GM12878 (cell line): ENCODE results near the gene CDC42SE1. TPM values are rescaled to one million over a fixed set of nuclear protein-coding genes. Genes with fewer than 3 reads are reported as not detected.

ENCODE experiments used
- ATAC-seq: fragments of 200-7000 bp; cut with Tn5 transposase; 3 replicates; pipeline ENCODE4 v1.9.1; 2020; ENCODE audit warnings: mild to moderate bottlenecking, moderate library complexity
- BruUV-seq: library from RNA; stranded (reverse); fragments of 400-500 nt; replicated peaks from 2 replicates; lab custom pipeline; 2021; lab: Mats Ljungman, UMichigan
- CTCF ChIA-PET: fragments of 300-600 bp; sonication (Branson Sonifier 250); formaldehyde crosslinking; extraction: SDS; loops from one replicate; lab custom pipeline; 2021; ENCODE audit warnings: inconsistent platforms; lab: Yijun Ruan, JAX
- POLR2A ChIA-PET: fragments of 350-600 bp; formaldehyde crosslinking; extraction: SDS; loops from one replicate; lab custom pipeline; 2021; ENCODE audit warnings: inconsistent platforms; lab: Charles Lee
- RAD21 ChIA-PET: fragments of 300-600 bp; sonication (Branson Sonifier 250); formaldehyde crosslinking; loops from one replicate; lab custom pipeline; 2023; ENCODE audit warnings: antibody characterized with exemption; ENCODE audit not compliant: unreplicated experiment; lab: Charles Lee
- SMC1A ChIA-PET: fragments of 300-600 bp; sonication (Branson Sonifier 250); formaldehyde crosslinking; loops from one replicate; lab custom pipeline; 2023; ENCODE audit not compliant: unreplicated experiment, uncharacterized antibody; lab: Charles Lee
- DNase-seq: peaks from one replicate; pipeline ENCODE4 v3.0.0-alpha.2; 2011; ENCODE audit warnings: low read depth, low spot score
- FAIRE-seq: peaks from 3 replicates; lab custom pipeline; 2011; peaks lifted over from hg19 to GRCh38; lab: Jason Lieb, UNC
- H2AFZ ChIP-seq: 2 replicates; pipeline ENCODE4 v1.6.0; 2011; ENCODE audit warnings: low read depth, low read length, control low read depth; ENCODE audit not compliant: control insufficient read depth
- H3K27ac ChIP-seq: 2 replicates; pipeline ENCODE4 v1.5.1; 2011; ENCODE audit warnings: control low read depth; ENCODE audit not compliant: control insufficient read depth, insufficient read depth
- H3K27me3 ChIP-seq, 2 experiments: replicated peaks in 1 of 2; 2 replicates each; pipeline versions ENCODE4 v1.6.0 to v1.6.1; 2011; ENCODE audit warnings: low read length in 1 of 2; ENCODE audit not compliant: control insufficient read depth in 2 of 2, insufficient read depth in 2 of 2
- H3K36me3 ChIP-seq, 2 experiments: 2 replicates each; pipeline ENCODE4 v1.5.1; 2011; ENCODE audit warnings: low read length in 1 of 2; ENCODE audit not compliant: control insufficient read depth in 2 of 2, insufficient read depth in 2 of 2
- H3K4me1 ChIP-seq: 2 replicates; pipeline ENCODE4 v1.6.1; 2011; ENCODE audit warnings: mild to moderate bottlenecking, low read length, moderate library complexity, mixed read lengths; ENCODE audit not compliant: control insufficient read depth, insufficient read depth
- H3K4me2 ChIP-seq: 2 replicates; pipeline ENCODE4 v1.6.0; 2011; ENCODE audit warnings: control low read depth; ENCODE audit not compliant: control insufficient read depth, insufficient read depth
- H3K4me3 ChIP-seq: fragments of 200-600 bp; sonication (generic); 2 replicates; pipeline ENCODE4 v1.5.1; 2016
- H3K79me2 ChIP-seq: 2 replicates; pipeline ENCODE4 v1.6.0; 2011; ENCODE audit warnings: low read length; ENCODE audit not compliant: control insufficient read depth, insufficient read depth
- H3K9ac ChIP-seq: 2 replicates; pipeline ENCODE4 v1.8.0; 2011; ENCODE audit warnings: low read length, control low read depth, mixed read lengths; ENCODE audit not compliant: control insufficient read depth, insufficient read depth
- H3K9me3 ChIP-seq: replicated peaks from 3 replicates; pipeline ENCODE4 v1.5.1; 2011; ENCODE audit warnings: mild to moderate bottlenecking, low read length; ENCODE audit not compliant: control insufficient read depth, insufficient read depth
- H4K20me1 ChIP-seq: 2 replicates; pipeline ENCODE4 v1.6.0; 2011; ENCODE audit not compliant: control insufficient read depth, insufficient read depth
- CHD2 ChIP-seq: IDR thresholded peaks from 2 replicates; pipeline ENCODE4 v1.6.1; 2011; ENCODE audit warnings: low read depth, low read length, improper control_type of control experiment, borderline replicate concordance
- CHD4 ChIP-seq: fragments of 200-600 bp; sonication (generic); IDR thresholded peaks from 2 replicates; pipeline ENCODE4 v1.6.1; 2016; ENCODE audit warnings: mild to moderate bottlenecking
- FOS ChIP-seq: IDR thresholded peaks from 3 replicates; pipeline ENCODE4 v1.6.1; 2011; ENCODE audit warnings: borderline replicate concordance; ENCODE audit not compliant: insufficient read length; ENCODE audit errors: extremely low read depth
- KAT2A ChIP-seq: conservative IDR thresholded peaks from 2 replicates; pipeline ENCODE4 v1.6.1; 2011; ENCODE audit warnings: low read depth, low read length; ENCODE audit not compliant: control insufficient read depth
- MYC ChIP-seq: IDR thresholded peaks from 2 replicates; pipeline ENCODE4 v1.6.1; 2011; ENCODE audit warnings: mild to moderate bottlenecking, low read length, moderate library complexity, inconsistent platforms; ENCODE audit not compliant: insufficient read depth, insufficient replicate concordance, insufficient read length, severe bottlenecking
- PRDM15 ChIP-seq: fragments of 450-650 bp; formaldehyde crosslinking; IDR thresholded peaks from 2 replicates; pipeline ENCODE4 v1.4.0; 2020; ENCODE audit warnings: mild to moderate bottlenecking, moderate library complexity
- RCOR1 ChIP-seq: conservative IDR thresholded peaks from 2 replicates; pipeline ENCODE4 v1.6.1; 2012; ENCODE audit warnings: low read depth, low read length, improper control_type of control experiment
- RUNX3 ChIP-seq: IDR thresholded peaks from 2 replicates; pipeline ENCODE4 v1.6.1; 2012; ENCODE audit warnings: low read length, inconsistent platforms
- SIN3A ChIP-seq: IDR thresholded peaks from 2 replicates; pipeline ENCODE4 v1.6.1; 2012; ENCODE audit warnings: low read depth, low read length, improper control_type of control experiment
- SMC3 ChIP-seq: IDR thresholded peaks from 2 replicates; pipeline ENCODE4 v1.6.1; 2011; ENCODE audit warnings: low read length, improper control_type of control experiment, borderline replicate concordance
- SREBF2 ChIP-seq: IDR thresholded peaks from 2 replicates; pipeline ENCODE4 v1.6.1; 2012; ENCODE audit warnings: mild to moderate bottlenecking, low read length
- STAT3 ChIP-seq: IDR thresholded peaks from 2 replicates; pipeline ENCODE4 v1.6.1; 2011; ENCODE audit warnings: low read depth, low read length, improper control_type of control experiment
- TARDBP ChIP-seq: IDR thresholded peaks from 2 replicates; pipeline ENCODE4 v1.6.1; 2016; ENCODE audit warnings: borderline replicate concordance
- ZBTB40 ChIP-seq: fragments of 450-650 bp; IDR thresholded peaks from 2 replicates; pipeline ENCODE4 v1.6.1; 2016; ENCODE audit warnings: mild to moderate bottlenecking, moderate library complexity, borderline replicate concordance
- ZNF384 ChIP-seq: IDR thresholded peaks from 2 replicates; pipeline ENCODE4 v1.6.1; 2012; ENCODE audit warnings: low read depth, mild to moderate bottlenecking, low read length, improper control_type of control experiment, borderline replicate concordance
- ZNF622 ChIP-seq: fragments of 450-650 bp; IDR thresholded peaks from 2 replicates; pipeline ENCODE4 v1.6.1; 2017; ENCODE audit warnings: mild to moderate bottlenecking, inconsistent platforms
- WGBS: methylation state at CpG from one replicate; pipeline ENCODE4 v1.1.6; 2016; ENCODE audit warnings: low lambda C conversion rate; ENCODE audit not compliant: insufficient replicate concordance, insufficient coverage; ENCODE audit errors: missing lambda C conversion rate; 5-methylcytosine and 5-hydroxymethylcytosine counted together
- in situ Hi-C: fragments of 300-500 bp; cut with MboI; formaldehyde crosslinking; loops from 9 replicates; pipeline ENCODE4 v1.14.3; 2018; ENCODE audit warnings: mixed read lengths
- intact Hi-C: fragments of 100-400 bp; cut with micrococcal nuclease; formaldehyde crosslinking; loops from one replicate; pipeline ENCODE4 v1.14.2; 2022; ENCODE audit not compliant: unreplicated experiment
- polyA plus RNA-seq, 11 experiments: library from polyadenylated mRNA; depleted of rRNA in 4 of 11; unstranded in 6 of 11; stranded (reverse) in 5 of 11; fragments of >200 nt; fragmentation: Nextera tagmentation in 4 of 11; fragmentation: Illumina TruSeq in 1 of 11; extraction: Ambion mirVana in 4 of 11; extraction: Trizol in 1 of 11; gene quantifications; 1 replicate in 1 of 11; 2 replicates in 10 of 11; pipeline versions ENCODE4 v1.2.1 to v1.2.3, GENCODE V29; 2011 to 2016; ENCODE audit warnings: inconsistent platforms in 2 of 11, missing spikeins in 2 of 11, low read depth in 1 of 11
- total RNA-seq, 4 experiments: library from RNA; depleted of rRNA in 3 of 4; stranded (reverse); fragments of >200 nt in 3 of 4; fragmentation: Illumina TruSeq in 1 of 4; extraction: Trizol in 1 of 4; gene quantifications; 2 replicates each; pipeline versions ENCODE4 v1.2.1 to v1.2.3, GENCODE V29; 2013 to 2021
- TF ChIP-seq, protein P1 (sequence below): IDR thresholded peaks from 2 replicates; pipeline ENCODE4 v1.6.1; 2012; ENCODE audit warnings: low read depth, low read length, improper control_type of control experiment

The CDC42SE1 gene
- total and polyA plus RNA-seq, 10 of the 15 experiments (the other 5 are each of a cell fraction or from before 2014, with no cell fraction given) = 35.7 to 112 (median 74.3) TPM

GRCh38 chr1:151108331-151108730 is 48.9 kb upstream of the CDC42SE1 start:
- no peak overlapping the region for H3K27ac ChIP-seq
- no peak for FAIRE-seq
- CTCF ChIA-PET = interaction anchor here (0.6 to 1.0 kb wide), 2 partner anchors 8 kb away, joined by 3 to 6 read pairs; no protein-coding TSS in a partner anchor
- H2AFZ ChIP-seq = no peak overlapping the region
- H3K4me1 ChIP-seq = no peaks in the 10 kb centered on the region
- no peaks in the 10 kb centered on the region for H3K36me3 ChIP-seq
- in situ Hi-C loops = no loop called here
- H4K20me1 ChIP-seq = no peaks in the 10 kb centered on the region
- H3K27me3 ChIP-seq = no peaks in the 10 kb centered on the region
- POLR2A ChIA-PET = interaction anchor here (0.6 kb wide), 1 partner anchor 31 kb away, joined by 7 read pairs; no protein-coding TSS in a partner anchor
- 66% methylated on average over 5 of the region's 5 CpGs for WGBS
- no peak for ATAC-seq
- intact Hi-C loops = no loop called here
- H3K4me3 ChIP-seq = no peak overlapping the region
- no peaks in the 10 kb centered on the region for H3K9me3 ChIP-seq
- SMC1A ChIA-PET = interaction anchor here (1.4 to 3.3 kb wide), 2 partner anchors 9 to 49 kb away, joined by 4 to 15 read pairs; partner anchors contain the start of gene TNFAIP8L2
- BruUV-seq = no TSS peak
- no peak for DNase-seq
- RAD21 ChIA-PET = no interaction called here
- no peak overlapping the region for H3K9ac ChIP-seq
- no peak overlapping the region for H3K4me2 ChIP-seq
- H3K79me2 ChIP-seq = no peaks in the 10 kb centered on the region
- no peak for TF ChIP-seq ZBTB40
- no peak for TF ChIP-seq SIN3A
- TF ChIP-seq MYC = no peak
- no peak for TF ChIP-seq FOS
- TF ChIP-seq STAT3 = no peak
- TF ChIP-seq SMC3 = no peak
- TF ChIP-seq, protein P1, sequence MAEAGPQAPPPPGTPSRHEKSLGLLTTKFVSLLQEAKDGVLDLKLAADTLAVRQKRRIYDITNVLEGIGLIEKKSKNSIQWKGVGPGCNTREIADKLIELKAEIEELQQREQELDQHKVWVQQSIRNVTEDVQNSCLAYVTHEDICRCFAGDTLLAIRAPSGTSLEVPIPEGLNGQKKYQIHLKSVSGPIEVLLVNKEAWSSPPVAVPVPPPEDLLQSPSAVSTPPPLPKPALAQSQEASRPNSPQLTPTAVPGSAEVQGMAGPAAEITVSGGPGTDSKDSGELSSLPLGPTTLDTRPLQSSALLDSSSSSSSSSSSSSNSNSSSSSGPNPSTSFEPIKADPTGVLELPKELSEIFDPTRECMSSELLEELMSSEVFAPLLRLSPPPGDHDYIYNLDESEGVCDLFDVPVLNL = no peak
- TF ChIP-seq KAT2A = no peak
- no peak for TF ChIP-seq CHD4
- no peak for TF ChIP-seq TARDBP
- TF ChIP-seq RUNX3 = no peak
- no peak for TF ChIP-seq SREBF2
- TF ChIP-seq ZNF622 = no peak
- TF ChIP-seq PRDM15 = no peak
- no peak for TF ChIP-seq CHD2
- no peak for TF ChIP-seq ZNF384
- TF ChIP-seq RCOR1 = no peak
